HG03354 (cell line): ENCODE results near the gene RHBDF1.

Experiments used
- ATAC-seq: cut with Tn5 transposase; IDR thresholded peaks from one replicate; pipeline ENCODE4 v1.9.1; 2021; ENCODE audit warnings: mild to moderate bottlenecking; ENCODE audit not compliant: unreplicated experiment, poor library complexity, severe bottlenecking

The RHBDF1 gene

GRCh38 chr16:97822-98221 is 25.4 kb upstream of the RHBDF1 start:
- no peak for ATAC-seq

- ATAC-seq, result peak; percentile 79
Observed at GRCh38 chr16:96935-97381, 24.5 kb upstream of the RHBDF1 start.

- ATAC-seq, result no peak
Observed at GRCh38 chr16:94918-95265, 22.5 kb upstream of the RHBDF1 start.

GRCh38 chr16:92431-93339 is 20.3 kb upstream of the RHBDF1 start:
- ATAC-seq, result no peak

- ATAC-seq, result no peak
Observed at GRCh38 chr16:91484-91883, 19.1 kb upstream of the RHBDF1 start.

- no peak for ATAC-seq
Observed at GRCh38 chr16:89391-90302, 17.2 kb upstream of the RHBDF1 start.

- no peak for ATAC-seq
Observed at GRCh38 chr16:88613-89012, 16.2 kb upstream of the RHBDF1 start.

GRCh38 chr16:86483-86952 is 14.1 kb upstream of the RHBDF1 start:
- ATAC-seq, result no peak

GRCh38 chr16:85865-86264 is 13.4 kb upstream of the RHBDF1 start:
- no peak for ATAC-seq

- ATAC-seq, result no peak
Observed at GRCh38 chr16:85407-85782, 13.0 kb upstream of the RHBDF1 start.

- ATAC-seq, result peak; percentile 74
Observed at GRCh38 chr16:84718-85406, 12.4 kb upstream of the RHBDF1 start.

GRCh38 chr16:83781-84615 is 11.6 kb upstream of the RHBDF1 start:
- ATAC-seq, result no peak

GRCh38 chr16:83060-83603 is 10.7 kb upstream of the RHBDF1 start:
- no peak for ATAC-seq

- no peak for ATAC-seq
Observed at GRCh38 chr16:79151-80054, 7.0 kb upstream of the RHBDF1 start.

GRCh38 chr16:78444-79150 is 6.2 kb upstream of the RHBDF1 start:
- ATAC-seq, result peak; percentile 22

GRCh38 chr16:77807-78443 is 5.5 kb upstream of the RHBDF1 start, which contains the start of gene MPG:
Gene MPG (plus strand): TSS chr16:78225. CDS start chr16:78310, 85 bp downstream.
- peak; percentile 77 for ATAC-seq
